A673 (cell line): Measurements from ENCODE around the gene PTGES2. TPM values are rescaled to one million over a fixed set of nuclear protein-coding genes. Genes with fewer than 3 reads are reported as not detected.
"Not testable (repeated sequence)": the region's sequence is repeated elsewhere in the genome, so short reads cannot be mapped to it uniquely, and the experiment has no call there.

Experiments
- BruUV-seq: library from RNA; stranded (reverse); fragments of 400-500 nt; replicated peaks from 2 replicates; lab custom pipeline; 2021; lab: Mats Ljungman, UMichigan
- CTCF ChIA-PET: fragments of 300-600 bp; sonication (Branson Sonifier 250); formaldehyde crosslinking; loops from one replicate; lab custom pipeline; 2022; ENCODE audit warnings: antibody characterized with exemption; lab: Charles Lee
- POLR2A ChIA-PET: fragments of 300-600 bp; sonication (Branson Sonifier 250); formaldehyde crosslinking; loops from one replicate; lab custom pipeline; 2022; ENCODE audit warnings: antibody characterized with exemption; ENCODE audit not compliant: low non-redundant PET; lab: Charles Lee
- DNase-seq: peaks from one replicate; pipeline ENCODE4 v3.0.0-alpha.2; 2015; ENCODE audit warnings: low spot score
- H3K27ac ChIP-seq: fragments of 200-600 bp; sonication (generic); 2 replicates; pipeline ENCODE4 v1.5.1; 2016; ENCODE audit warnings: mixed run types, low read depth, mild to moderate bottlenecking, mixed read lengths, antibody characterized with exemption, low read length; ENCODE audit not compliant: poor library complexity, severe bottlenecking
- H3K27me3 ChIP-seq: fragments of 200-600 bp; sonication (generic); replicated peaks from 2 replicates; pipeline ENCODE4 v1.6.1; 2017; ENCODE audit warnings: mixed run types, low read depth, mild to moderate bottlenecking, mixed read lengths, antibody characterized with exemption, low read length; ENCODE audit not compliant: insufficient read depth, poor library complexity
- H3K36me3 ChIP-seq: fragments of 200-600 bp; sonication (generic); 2 replicates; pipeline ENCODE4 v1.6.1; 2016; ENCODE audit warnings: mixed run types, mild to moderate bottlenecking, mixed read lengths, antibody characterized with exemption, low read length; ENCODE audit not compliant: insufficient read depth, poor library complexity, severe bottlenecking
- H3K4me1 ChIP-seq: fragments of 200-600 bp; sonication (generic); 2 replicates; pipeline ENCODE4 v1.6.1; 2017; ENCODE audit warnings: mixed run types, mild to moderate bottlenecking, mixed read lengths, antibody characterized with exemption, low read length; ENCODE audit not compliant: insufficient read depth, poor library complexity, severe bottlenecking
- H3K4me3 ChIP-seq: fragments of 200-600 bp; sonication (generic); 2 replicates; pipeline ENCODE4 v1.5.1; 2016; ENCODE audit warnings: low read depth, mixed run types, mild to moderate bottlenecking, mixed read lengths, low read length; ENCODE audit not compliant: poor library complexity, severe bottlenecking
- H3K9me3 ChIP-seq: fragments of 200-600 bp; sonication (generic); 2 replicates; pipeline ENCODE4 v1.6.1; 2016; ENCODE audit warnings: mixed run types, low read depth, mild to moderate bottlenecking, mixed read lengths, antibody characterized with exemption, low read length; ENCODE audit not compliant: poor library complexity, severe bottlenecking
- CTCF ChIP-seq: fragments of 300-800, 200-600 bp; sonication (generic); conservative IDR thresholded peaks from 2 replicates; pipeline ENCODE4 v1.5.1; 2017; ENCODE audit warnings: low read depth, mild to moderate bottlenecking, antibody characterized with exemption, low read length, moderate library complexity, mixed read lengths
- EZH2 ChIP-seq: fragments of 200-600 bp; sonication (generic); IDR thresholded peaks from 2 replicates; pipeline ENCODE4 v1.6.1; 2017; ENCODE audit warnings: borderline replicate concordance, low read depth, mild to moderate bottlenecking, mixed read lengths, antibody characterized with exemption, low read length; ENCODE audit not compliant: poor library complexity, severe bottlenecking
- intact Hi-C: fragments of 100-400 bp; cut with micrococcal nuclease; formaldehyde crosslinking; loops from one replicate; pipeline ENCODE4 v1.10.0; 2022; ENCODE audit not compliant: unreplicated experiment
- total RNA-seq: library from RNA; stranded (reverse); gene quantifications from 2 replicates; pipeline ENCODE4 v1.2.3, GENCODE V29; 2021

PTGES2 gene
- total RNA-seq, 1 experiment from 2014 or later = 122 TPM

GRCh38 chr9:128136816-128137793, 9.6 kb upstream of the PTGES2 start:
- no peaks in the 10 kb centered on the region for H3K9me3 ChIP-seq
- no peaks in the 10 kb centered on the region for H3K36me3 ChIP-seq
- H3K4me1 ChIP-seq = no peaks in the 10 kb centered on the region
- no peak for TF ChIP-seq CTCF
- no peak for TF ChIP-seq EZH2
- no peaks in the 10 kb centered on the region for H3K27me3 ChIP-seq
- BruUV-seq = no TSS peak
- intact Hi-C loops = no loop called here
- no peak for DNase-seq
- POLR2A ChIA-PET = no interaction called here
- H3K27ac ChIP-seq = no peak overlapping the region
- H3K4me3 ChIP-seq = no peak overlapping the region
- CTCF ChIA-PET = no interaction called here

- H3K4me3 ChIP-seq, POLR2A ChIA-PET, H3K27ac ChIP-seq, H3K36me3 ChIP-seq, BruUV-seq, H3K9me3 ChIP-seq, DNase-seq, intact Hi-C loops, CTCF ChIA-PET, H3K4me1 ChIP-seq, H3K27me3 ChIP-seq: not testable (repeated sequence)
Measured at GRCh38 chr9:128135561-128135960, 8.0 kb upstream of the PTGES2 start.

- H3K4me3 ChIP-seq, POLR2A ChIA-PET, intact Hi-C loops, BruUV-seq, H3K4me1 ChIP-seq, H3K9me3 ChIP-seq, H3K27me3 ChIP-seq, H3K36me3 ChIP-seq, CTCF ChIA-PET: not testable (repeated sequence)
- peak; percentile 68 for DNase-seq
- peak overlapping the region; percentile 37 for H3K27ac ChIP-seq
Measured at GRCh38 chr9:128132139-128132538, 4.6 kb upstream of the PTGES2 start.

GRCh38 chr9:128131346-128131745, 3.8 kb upstream of the PTGES2 start:
- CTCF ChIA-PET, POLR2A ChIA-PET, H3K9me3 ChIP-seq, H3K27ac ChIP-seq, DNase-seq, H3K27me3 ChIP-seq, H3K36me3 ChIP-seq, BruUV-seq, intact Hi-C loops, H3K4me3 ChIP-seq: not testable (repeated sequence)
- H3K4me1 ChIP-seq = peaks cover 13% of the 10 kb centered on the region

GRCh38 chr9:128130651-128131050, 3.1 kb upstream of the PTGES2 start:
- H3K4me1 ChIP-seq = peaks cover 20% of the 10 kb centered on the region
- CTCF ChIA-PET, H3K9me3 ChIP-seq, H3K27ac ChIP-seq, intact Hi-C loops, DNase-seq, H3K27me3 ChIP-seq, BruUV-seq, H3K36me3 ChIP-seq, POLR2A ChIA-PET, H3K4me3 ChIP-seq: not testable (repeated sequence)
